ENCODE results near the gene FKBP2.

The FKBP2 gene

GRCh38 chr11:64208086-64208795, 32.7 kb upstream of the FKBP2 start:
- no peak for TF ChIP-seq CTCF (IDR thresholded peaks at IDR 0.05; ENCODE audit: low read depth, low read length, missing control alignments)
- H3K4me3 ChIP-seq (replicated peaks; ENCODE audit: low read depth, low read length) = no peak overlapping the region
- DNase-seq (ENCODE audit: extremely low read depth, low read depth) = no peak

- no peak for TF ChIP-seq CTCF (IDR thresholded peaks at IDR 0.05; ENCODE audit: low read depth, low read length, missing control alignments)
- no peak for DNase-seq (ENCODE audit: extremely low read depth, low read depth)
- no peak overlapping the region for H3K4me3 ChIP-seq (replicated peaks; ENCODE audit: low read depth, low read length)
Observed at GRCh38 chr11:64208796-64209562, 31.9 kb upstream of the FKBP2 start.

DNA sequence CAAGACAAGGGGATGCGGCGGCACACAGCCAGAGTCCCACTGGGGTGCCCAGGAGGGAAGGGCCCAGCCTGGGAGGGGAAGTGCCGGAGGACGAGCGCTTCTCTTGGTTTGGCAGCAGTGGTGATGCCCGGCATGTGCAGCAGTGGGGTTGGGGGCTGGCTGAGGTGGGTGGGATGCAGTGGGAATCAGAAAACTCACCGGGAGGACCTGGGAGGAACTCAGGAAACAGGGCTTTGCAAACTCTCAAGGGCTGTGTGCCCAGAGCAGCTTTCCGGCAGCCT, 31.4 kb upstream of the FKBP2 start:
- DNase-seq (ENCODE audit: extremely low read depth, low read depth) = no peak
- H3K4me3 ChIP-seq (replicated peaks; ENCODE audit: low read depth, low read length) = no peak overlapping the region
- TF ChIP-seq CTCF (IDR thresholded peaks at IDR 0.05; ENCODE audit: low read depth, low read length, missing control alignments) = no peak

DNA sequence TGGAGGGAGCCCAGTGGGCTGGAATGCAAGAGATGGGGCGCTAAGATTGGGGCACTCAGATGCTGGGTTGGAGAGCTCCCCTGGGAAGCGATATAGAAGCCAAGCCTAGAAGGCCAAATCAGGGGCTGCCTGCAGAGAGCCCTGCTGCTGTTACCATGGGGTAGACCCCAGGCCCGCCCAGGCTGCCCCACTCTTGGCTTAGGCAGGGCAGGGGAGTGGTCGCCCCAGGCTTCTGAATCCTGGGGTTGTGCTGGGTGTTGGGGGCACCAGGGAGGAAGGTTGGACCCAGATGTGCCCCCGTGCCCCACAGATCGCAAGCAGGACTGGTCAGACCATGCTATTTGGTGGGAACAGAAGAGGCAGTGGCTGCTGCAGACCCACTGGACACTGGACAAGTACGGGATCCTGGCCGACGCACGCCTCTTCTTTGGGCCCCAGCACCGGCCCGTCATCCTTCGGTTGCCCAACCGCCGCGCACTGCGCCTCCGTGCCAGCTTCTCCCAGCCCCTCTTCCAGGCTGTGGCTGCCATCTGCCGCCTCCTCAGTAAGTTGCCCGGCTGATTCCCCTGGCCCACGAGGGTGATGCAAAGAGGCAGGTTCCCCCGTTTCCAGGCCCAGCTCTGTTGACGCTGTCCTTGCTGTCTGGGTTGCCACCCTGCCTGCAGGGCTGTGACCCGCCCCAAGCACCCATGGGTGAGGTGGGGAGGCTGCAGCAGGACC, 30.4 kb upstream of the FKBP2 start:
- no peak overlapping the region for H3K4me3 ChIP-seq (replicated peaks; ENCODE audit: low read depth, low read length)
- no peak for TF ChIP-seq CTCF (IDR thresholded peaks at IDR 0.05; ENCODE audit: low read depth, low read length, missing control alignments)
- DNase-seq (ENCODE audit: extremely low read depth, low read depth) = no peak

GRCh38 chr11:64211181-64211872, 29.6 kb upstream of the FKBP2 start:
- H3K4me3 ChIP-seq (replicated peaks; ENCODE audit: low read depth, low read length) = no peak overlapping the region
- no peak for DNase-seq (ENCODE audit: extremely low read depth, low read depth)
- TF ChIP-seq CTCF (IDR thresholded peaks at IDR 0.05; ENCODE audit: low read depth, low read length, missing control alignments) = no peak

- DNase-seq (ENCODE audit: extremely low read depth, low read depth) = no peak
- no peak overlapping the region for H3K4me3 ChIP-seq (replicated peaks; ENCODE audit: low read depth, low read length)
- TF ChIP-seq CTCF (IDR thresholded peaks at IDR 0.05; ENCODE audit: low read depth, low read length, missing control alignments) = no peak
Observed at GRCh38 chr11:64216879-64217278, 24.0 kb upstream of the FKBP2 start.

Measured in HFF-Myc (cell line).